ENCODE measurements around the gene ARHGEF19.

GRCh38 chr1:16164213-16165072, 48.0 kb downstream of the ARHGEF19 start:
- no peak for TF ChIP-seq CTCF (IDR thresholded peaks at IDR 0.05)
- no peak for TF ChIP-seq POLR2A (IDR thresholded peaks at IDR 0.05)

Data from thyroid gland (tissue), 4 donors.